Measurements from ENCODE around the gene C8B.

The C8B gene

GRCh38 chr1:56992318-56993125 is 26.7 kb upstream of the C8B start:
- H3K9ac ChIP-seq (ENCODE audit: low read length in 2 of 2) = no peak overlapping the region
- no peaks in the 10 kb centered on the region for H3K36me3 ChIP-seq (ENCODE audit: control insufficient read depth in 2 of 2, insufficient read depth in 2 of 2, low read length in 2 of 2)
- H3K27ac ChIP-seq (ENCODE audit: low read length) = no peak overlapping the region
- H3K27me3 ChIP-seq (ENCODE audit: control insufficient read depth in 1 of 2, insufficient read depth in 2 of 2, low read length in 2 of 2) = no peaks in the 10 kb centered on the region
- H3K4me1 ChIP-seq (ENCODE audit: control insufficient read depth, insufficient read depth, low read length) = peaks cover 4% of the 10 kb centered on the region
- H3K9me3 ChIP-seq (ENCODE audit: control insufficient read depth in 2 of 2, low read length in 2 of 2) = no peaks in the 10 kb centered on the region
- peak overlapping the region in 1 of 2 donors; percentile 29 for H3K4me3 ChIP-seq (ENCODE audit: low read length in 2 of 2)

GRCh38 chr1:56991576-56991975 is 25.8 kb upstream of the C8B start:
- Histone ChIP-seq H3K9ac (ENCODE audit: low read length in 2 of 2) (no peak overlapping the region), H3K27me3 (ENCODE audit: control insufficient read depth in 1 of 2, insufficient read depth in 2 of 2, low read length in 2 of 2) (no peaks in the 10 kb centered on the region), H3K27ac (ENCODE audit: low read length) (no peak overlapping the region), H3K4me1 (ENCODE audit: control insufficient read depth, insufficient read depth, low read length) (peaks cover 4% of the 10 kb centered on the region), H3K4me3 (ENCODE audit: low read length in 2 of 2) (no peak overlapping the region), H3K9me3 (ENCODE audit: control insufficient read depth in 2 of 2, low read length in 2 of 2) (no peaks in the 10 kb centered on the region), H3K36me3 (ENCODE audit: control insufficient read depth in 2 of 2, insufficient read depth in 2 of 2, low read length in 2 of 2) (no peaks in the 10 kb centered on the region)

GRCh38 chr1:56986397-56986796 is 20.6 kb upstream of the C8B start:
- H3K4me1 ChIP-seq (ENCODE audit: control insufficient read depth, insufficient read depth, low read length) = no peaks in the 10 kb centered on the region
- no peak overlapping the region for H3K9ac ChIP-seq (ENCODE audit: low read length in 2 of 2)
- H3K36me3 ChIP-seq (ENCODE audit: control insufficient read depth in 2 of 2, insufficient read depth in 2 of 2, low read length in 2 of 2) = no peaks in the 10 kb centered on the region
- no peaks in the 10 kb centered on the region for H3K9me3 ChIP-seq (ENCODE audit: control insufficient read depth in 2 of 2, low read length in 2 of 2)
- no peak overlapping the region for H3K27ac ChIP-seq (ENCODE audit: low read length)
- H3K27me3 ChIP-seq (ENCODE audit: control insufficient read depth in 1 of 2, insufficient read depth in 2 of 2, low read length in 2 of 2) = no peaks in the 10 kb centered on the region
- H3K4me3 ChIP-seq (ENCODE audit: low read length in 2 of 2) = no peak overlapping the region

- no peak overlapping the region for H3K4me3 ChIP-seq (ENCODE audit: low read length in 2 of 2)
- H3K27ac ChIP-seq (ENCODE audit: low read length) = no peak overlapping the region
- no peaks in the 10 kb centered on the region for H3K4me1 ChIP-seq (ENCODE audit: control insufficient read depth, insufficient read depth, low read length)
- no peak overlapping the region for H3K9ac ChIP-seq (ENCODE audit: low read length in 2 of 2)
- H3K36me3 ChIP-seq (ENCODE audit: control insufficient read depth in 2 of 2, insufficient read depth in 2 of 2, low read length in 2 of 2) = no peaks in the 10 kb centered on the region
- no peaks in the 10 kb centered on the region for H3K9me3 ChIP-seq (ENCODE audit: control insufficient read depth in 2 of 2, low read length in 2 of 2)
- no peaks in the 10 kb centered on the region for H3K27me3 ChIP-seq (ENCODE audit: control insufficient read depth in 1 of 2, insufficient read depth in 2 of 2, low read length in 2 of 2)
These were observed 20.0 kb upstream of the C8B start for GRCh38 chr1:56985857-56986256.

- Histone ChIP-seq H3K4me3 (ENCODE audit: low read length in 2 of 2) (no peak overlapping the region), H3K4me1 (ENCODE audit: control insufficient read depth, insufficient read depth, low read length) (no peaks in the 10 kb centered on the region), H3K27ac (ENCODE audit: low read length) (no peak overlapping the region), H3K9ac (ENCODE audit: low read length in 2 of 2) (no peak overlapping the region), H3K36me3 (ENCODE audit: control insufficient read depth in 2 of 2, insufficient read depth in 2 of 2, low read length in 2 of 2) (no peaks in the 10 kb centered on the region), H3K27me3 (ENCODE audit: control insufficient read depth in 1 of 2, insufficient read depth in 2 of 2, low read length in 2 of 2) (no peaks in the 10 kb centered on the region), H3K9me3 (ENCODE audit: control insufficient read depth in 2 of 2, low read length in 2 of 2) (no peaks in the 10 kb centered on the region)
These were observed 17.7 kb upstream of the C8B start for GRCh38 chr1:56983484-56983883.

GRCh38 chr1:56979986-56980755 is 14.4 kb upstream of the C8B start:
- H3K36me3 ChIP-seq (ENCODE audit: control insufficient read depth in 2 of 2, insufficient read depth in 2 of 2, low read length in 2 of 2) = no peaks in the 10 kb centered on the region

GRCh38 chr1:56978819-56979218 is 13.0 kb upstream of the C8B start:
- Histone ChIP-seq H3K36me3 (ENCODE audit: control insufficient read depth in 2 of 2, insufficient read depth in 2 of 2, low read length in 2 of 2) (no peaks in the 10 kb centered on the region), H3K9ac (ENCODE audit: low read length in 2 of 2) (no peak overlapping the region), H3K27ac (ENCODE audit: low read length) (no peak overlapping the region), H3K27me3 (ENCODE audit: control insufficient read depth in 1 of 2, insufficient read depth in 2 of 2, low read length in 2 of 2) (peaks cover 0 to 4% of the 10 kb centered on the region in 2 donors), H3K9me3 (ENCODE audit: control insufficient read depth in 2 of 2, low read length in 2 of 2) (no peaks in the 10 kb centered on the region), H3K4me3 (ENCODE audit: low read length in 2 of 2) (no peak overlapping the region), H3K4me1 (ENCODE audit: control insufficient read depth, insufficient read depth, low read length) (no peaks in the 10 kb centered on the region)

More at GRCh38 chr1:56979986-56980755, 14.4 kb upstream of the C8B start:
- H3K4me3 ChIP-seq (ENCODE audit: low read length in 2 of 2) = no peak overlapping the region
- H3K4me1 ChIP-seq (ENCODE audit: control insufficient read depth, insufficient read depth, low read length) = no peaks in the 10 kb centered on the region
- H3K27ac ChIP-seq (ENCODE audit: low read length) = no peak overlapping the region
- H3K9me3 ChIP-seq (ENCODE audit: control insufficient read depth in 2 of 2, low read length in 2 of 2) = no peaks in the 10 kb centered on the region
- H3K27me3 ChIP-seq (ENCODE audit: control insufficient read depth in 1 of 2, insufficient read depth in 2 of 2, low read length in 2 of 2) = peaks cover 0 to 4% of the 10 kb centered on the region in 2 donors
- no peak overlapping the region for H3K9ac ChIP-seq (ENCODE audit: low read length in 2 of 2)

GRCh38 chr1:56977910-56978309 is 12.1 kb upstream of the C8B start:
- H3K36me3 ChIP-seq (ENCODE audit: control insufficient read depth in 2 of 2, insufficient read depth in 2 of 2, low read length in 2 of 2) = no peaks in the 10 kb centered on the region
- H3K9me3 ChIP-seq (ENCODE audit: control insufficient read depth in 2 of 2, low read length in 2 of 2) = no peaks in the 10 kb centered on the region
- H3K4me1 ChIP-seq (ENCODE audit: control insufficient read depth, insufficient read depth, low read length) = no peaks in the 10 kb centered on the region
- no peak overlapping the region for H3K4me3 ChIP-seq (ENCODE audit: low read length in 2 of 2)
- peaks cover 0 to 4% of the 10 kb centered on the region in 2 donors for H3K27me3 ChIP-seq (ENCODE audit: control insufficient read depth in 1 of 2, insufficient read depth in 2 of 2, low read length in 2 of 2)
- H3K9ac ChIP-seq (ENCODE audit: low read length in 2 of 2) = no peak overlapping the region
- no peak overlapping the region for H3K27ac ChIP-seq (ENCODE audit: low read length)

- Histone ChIP-seq H3K27me3 (ENCODE audit: control insufficient read depth in 1 of 2, insufficient read depth in 2 of 2, low read length in 2 of 2) (peaks cover 0 to 4% of the 10 kb centered on the region in 2 donors), H3K9ac (ENCODE audit: low read length in 2 of 2) (no peak overlapping the region)
These were observed 9.6 kb upstream of the C8B start for GRCh38 chr1:56975446-56975845.

GRCh38 chr1:56973923-56974742 is 8.3 kb upstream of the C8B start:
- no peak overlapping the region for H3K9ac ChIP-seq (ENCODE audit: low read length in 2 of 2)
- H3K36me3 ChIP-seq (ENCODE audit: control insufficient read depth in 2 of 2, insufficient read depth in 2 of 2, low read length in 2 of 2) = no peaks in the 10 kb centered on the region
- H3K4me1 ChIP-seq (ENCODE audit: control insufficient read depth, insufficient read depth, low read length) = no peaks in the 10 kb centered on the region
- no peaks in the 10 kb centered on the region for H3K9me3 ChIP-seq (ENCODE audit: control insufficient read depth in 2 of 2, low read length in 2 of 2)
- no peak overlapping the region for H3K27ac ChIP-seq (ENCODE audit: low read length)
- no peak overlapping the region for H3K4me3 ChIP-seq (ENCODE audit: low read length in 2 of 2)
- peaks cover 0 to 4% of the 10 kb centered on the region in 2 donors for H3K27me3 ChIP-seq (ENCODE audit: control insufficient read depth in 1 of 2, insufficient read depth in 2 of 2, low read length in 2 of 2)

More at GRCh38 chr1:56975446-56975845, 9.6 kb upstream of the C8B start:
- no peaks in the 10 kb centered on the region for H3K4me1 ChIP-seq (ENCODE audit: control insufficient read depth, insufficient read depth, low read length)
- H3K27ac ChIP-seq (ENCODE audit: low read length) = no peak overlapping the region
- H3K9me3 ChIP-seq (ENCODE audit: control insufficient read depth in 2 of 2, low read length in 2 of 2) = no peaks in the 10 kb centered on the region
- no peaks in the 10 kb centered on the region for H3K36me3 ChIP-seq (ENCODE audit: control insufficient read depth in 2 of 2, insufficient read depth in 2 of 2, low read length in 2 of 2)
- no peak overlapping the region for H3K4me3 ChIP-seq (ENCODE audit: low read length in 2 of 2)
